HEK293 (cell line): Measurements from ENCODE around the gene KRT20.

Source experiments
- CTCF ChIA-PET: fragments of 350-600 bp; formaldehyde crosslinking; extraction: SDS; loops from one replicate; lab custom pipeline; 2021; ENCODE audit warnings: antibody characterized with exemption; lab: Yijun Ruan, JAX
- POLR2A ChIA-PET: fragments of 300-600 bp; formaldehyde crosslinking; extraction: SDS; loops from one replicate; lab custom pipeline; 2020; ENCODE audit warnings: antibody characterized with exemption, inconsistent platforms; lab: Yijun Ruan, JAX
- H3K27ac ChIP-seq: fragments of 200-500 bp; sonication (Bioruptor generic); 2 replicates; pipeline ENCODE4 v1.5.1; 2014; ENCODE audit warnings: low read depth, low read length, control low read depth, inconsistent platforms; ENCODE audit errors: extremely low read depth
- H3K36me3 ChIP-seq, 2 experiments: fragments of 200-500 bp in 1 of 2; sonication (Bioruptor generic) in 1 of 2; 1 replicate in 1 of 2; 2 replicates in 1 of 2; pipeline ENCODE4 v1.5.1; 2014 to 2017; ENCODE audit warnings: inconsistent platforms in 2 of 2, low read length in 2 of 2; ENCODE audit not compliant: control insufficient read depth in 2 of 2, insufficient read depth in 1 of 2
- H3K4me1 ChIP-seq: fragments of 200-500 bp; sonication (Bioruptor generic); 2 replicates; pipeline ENCODE4 v1.5.1; 2014; ENCODE audit warnings: mild to moderate bottlenecking, low read length, inconsistent platforms; ENCODE audit not compliant: control insufficient read depth, insufficient read depth
- H3K4me3 ChIP-seq: 2 replicates; pipeline ENCODE4 v1.5.1; 2011; ENCODE audit warnings: low read depth, mild to moderate bottlenecking, control low read depth, low read length, moderate library complexity
- H3K9me3 ChIP-seq: fragments of 200-500 bp; sonication (Bioruptor generic); 2 replicates; pipeline ENCODE4 v1.5.1; 2014; ENCODE audit warnings: low read depth, low read length, inconsistent platforms; ENCODE audit not compliant: control insufficient read depth, insufficient read depth
- GLI2 ChIP-seq: fragments of 450-650 bp; formaldehyde crosslinking; IDR thresholded peaks from 2 replicates; pipeline ENCODE4; 2017; ENCODE audit warnings: missing biosample characterization, missing genetic modification characterization, low read depth, borderline replicate concordance
- MZF1 ChIP-seq: fragments of 450-650 bp; formaldehyde crosslinking; IDR thresholded peaks from 2 replicates; pipeline ENCODE4 v1.5.1; 2017; ENCODE audit warnings: missing biosample characterization, missing genetic modification characterization, borderline replicate concordance
- SALL2 ChIP-seq: fragments of 450-650 bp; formaldehyde crosslinking; IDR thresholded peaks from 2 replicates; pipeline ENCODE4 v1.5.0; 2017; ENCODE audit warnings: missing biosample characterization, mild to moderate bottlenecking, missing genetic modification characterization, borderline replicate concordance
- TRIM28 ChIP-seq: IDR thresholded peaks from 2 replicates; pipeline ENCODE4 v1.6.1; 2011; ENCODE audit warnings: low read length, control low read depth, borderline replicate concordance
- ZBTB21 ChIP-seq: fragments of 450-650 bp; formaldehyde crosslinking; IDR thresholded peaks from 2 replicates; pipeline ENCODE4 v1.5.1; 2017; ENCODE audit warnings: missing biosample characterization, missing genetic modification characterization
- ZBTB7A ChIP-seq: fragments of 450-650 bp; formaldehyde crosslinking; IDR thresholded peaks from 2 replicates; pipeline ENCODE4 v1.5.1; 2016; ENCODE audit warnings: low read depth, missing biosample characterization, missing genetic modification characterization
- ZNF146 ChIP-seq: fragments of 450-650 bp; formaldehyde crosslinking; IDR thresholded peaks from 2 replicates; pipeline ENCODE4 v1.5.1; 2016; ENCODE audit warnings: missing biosample characterization, missing genetic modification characterization
- ZNF155 ChIP-seq: fragments of 450-650 bp; formaldehyde crosslinking; IDR thresholded peaks from 2 replicates; pipeline ENCODE4 v1.5.1; 2016; ENCODE audit warnings: missing biosample characterization, missing genetic modification characterization
- ZNF175 ChIP-seq: fragments of 450-650 bp; formaldehyde crosslinking; IDR thresholded peaks from 2 replicates; pipeline ENCODE4 v1.5.1; 2016; ENCODE audit warnings: missing biosample characterization, missing genetic modification characterization
- ZNF324 ChIP-seq: fragments of 450-650 bp; formaldehyde crosslinking; IDR thresholded peaks from 2 replicates; pipeline ENCODE4 v1.5.1; 2016; ENCODE audit warnings: missing biosample characterization, missing genetic modification characterization
- ZNF521 ChIP-seq: fragments of 450-650 bp; formaldehyde crosslinking; IDR thresholded peaks from 2 replicates; pipeline ENCODE4 v1.5.1; 2017; ENCODE audit warnings: missing biosample characterization, mild to moderate bottlenecking, missing genetic modification characterization
- ZNF560 ChIP-seq: fragments of 450-650 bp; formaldehyde crosslinking; IDR thresholded peaks from 2 replicates; pipeline ENCODE4 v1.5.1; 2017; ENCODE audit warnings: missing biosample characterization, missing genetic modification characterization, borderline replicate concordance
- ZNF658 ChIP-seq: fragments of 450-650 bp; formaldehyde crosslinking; IDR thresholded peaks from 2 replicates; pipeline ENCODE4; 2016; ENCODE audit warnings: missing biosample characterization, missing genetic modification characterization
- ZSCAN23 ChIP-seq: fragments of 450-650 bp; formaldehyde crosslinking; IDR thresholded peaks from 2 replicates; pipeline ENCODE4 v1.5.1; 2016; ENCODE audit warnings: missing biosample characterization, missing genetic modification characterization
- TF ChIP-seq, protein P1 (sequence below): fragments of 450-650 bp; formaldehyde crosslinking; IDR thresholded peaks from 2 replicates; pipeline ENCODE4 v1.5.1; 2016; ENCODE audit warnings: missing biosample characterization, missing genetic modification characterization
- TF ChIP-seq, protein P2 (sequence below): fragments of 450-650 bp; formaldehyde crosslinking; IDR thresholded peaks from 2 replicates; pipeline ENCODE4 v1.5.1; 2016; ENCODE audit warnings: missing biosample characterization, missing genetic modification characterization
- TF ChIP-seq, protein P3 (sequence below): fragments of 450-650 bp; formaldehyde crosslinking; conservative IDR thresholded peaks from 2 replicates; pipeline ENCODE4 v1.5.1; 2016; ENCODE audit warnings: low read depth, missing biosample characterization, missing genetic modification characterization
- TF ChIP-seq, protein P4 (sequence below): fragments of 450-650 bp; formaldehyde crosslinking; IDR thresholded peaks from 2 replicates; pipeline ENCODE4 v1.5.1; 2016; ENCODE audit warnings: missing biosample characterization, missing genetic modification characterization
- TF ChIP-seq, protein P5 (sequence below): fragments of 450-650 bp; formaldehyde crosslinking; IDR thresholded peaks from 2 replicates; pipeline ENCODE4 v1.5.1; 2016; ENCODE audit warnings: missing biosample characterization, missing genetic modification characterization, borderline replicate concordance

Gene KRT20

GRCh38 chr17:40844671-40845107, 40.4 kb downstream of the KRT20 start:
- ChIA-PET POLR2A (no interaction called here), CTCF (interaction anchor here (0.5 to 1.8 kb wide), 7 partner anchors 12 to 818 kb away, joined by 3 to 12 read pairs (median 4); no protein-coding TSS in a partner anchor)
- TF ChIP-seq ZNF146 (tag by site-specific recombination) (no peak), ZNF658 (tag by site-specific recombination) (no peak), ZBTB7A (tag by site-specific recombination) (no peak), SALL2 (tag by site-specific recombination) (no peak), ZSCAN23 (tag by site-specific recombination) (no peak), ZNF324 (tag by site-specific recombination) (no peak), ZNF155 (tag by site-specific recombination) (no peak), MZF1 (no peak), TRIM28 (no peak), ZNF175 (tag by site-specific recombination) (no peak), ZBTB21 (tag by site-specific recombination) (no peak), ZNF521 (no peak), ZNF560 (tag by site-specific recombination) (no peak), GLI2 (tag by site-specific recombination) (no peak)
- TF ChIP-seq, protein P1, sequence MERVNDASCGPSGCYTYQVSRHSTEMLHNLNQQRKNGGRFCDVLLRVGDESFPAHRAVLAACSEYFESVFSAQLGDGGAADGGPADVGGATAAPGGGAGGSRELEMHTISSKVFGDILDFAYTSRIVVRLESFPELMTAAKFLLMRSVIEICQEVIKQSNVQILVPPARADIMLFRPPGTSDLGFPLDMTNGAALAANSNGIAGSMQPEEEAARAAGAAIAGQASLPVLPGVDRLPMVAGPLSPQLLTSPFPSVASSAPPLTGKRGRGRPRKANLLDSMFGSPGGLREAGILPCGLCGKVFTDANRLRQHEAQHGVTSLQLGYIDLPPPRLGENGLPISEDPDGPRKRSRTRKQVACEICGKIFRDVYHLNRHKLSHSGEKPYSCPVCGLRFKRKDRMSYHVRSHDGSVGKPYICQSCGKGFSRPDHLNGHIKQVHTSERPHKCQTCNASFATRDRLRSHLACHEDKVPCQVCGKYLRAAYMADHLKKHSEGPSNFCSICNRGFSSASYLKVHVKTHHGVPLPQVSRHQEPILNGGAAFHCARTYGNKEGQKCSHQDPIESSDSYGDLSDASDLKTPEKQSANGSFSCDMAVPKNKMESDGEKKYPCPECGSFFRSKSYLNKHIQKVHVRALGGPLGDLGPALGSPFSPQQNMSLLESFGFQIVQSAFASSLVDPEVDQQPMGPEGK (tag by site-specific recombination), result no peak
- TF ChIP-seq, protein P2, sequence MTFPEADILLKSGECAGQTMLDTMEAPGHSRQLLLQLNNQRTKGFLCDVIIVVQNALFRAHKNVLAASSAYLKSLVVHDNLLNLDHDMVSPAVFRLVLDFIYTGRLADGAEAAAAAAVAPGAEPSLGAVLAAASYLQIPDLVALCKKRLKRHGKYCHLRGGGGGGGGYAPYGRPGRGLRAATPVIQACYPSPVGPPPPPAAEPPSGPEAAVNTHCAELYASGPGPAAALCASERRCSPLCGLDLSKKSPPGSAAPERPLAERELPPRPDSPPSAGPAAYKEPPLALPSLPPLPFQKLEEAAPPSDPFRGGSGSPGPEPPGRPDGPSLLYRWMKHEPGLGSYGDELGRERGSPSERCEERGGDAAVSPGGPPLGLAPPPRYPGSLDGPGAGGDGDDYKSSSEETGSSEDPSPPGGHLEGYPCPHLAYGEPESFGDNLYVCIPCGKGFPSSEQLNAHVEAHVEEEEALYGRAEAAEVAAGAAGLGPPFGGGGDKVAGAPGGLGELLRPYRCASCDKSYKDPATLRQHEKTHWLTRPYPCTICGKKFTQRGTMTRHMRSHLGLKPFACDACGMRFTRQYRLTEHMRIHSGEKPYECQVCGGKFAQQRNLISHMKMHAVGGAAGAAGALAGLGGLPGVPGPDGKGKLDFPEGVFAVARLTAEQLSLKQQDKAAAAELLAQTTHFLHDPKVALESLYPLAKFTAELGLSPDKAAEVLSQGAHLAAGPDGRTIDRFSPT (tag by site-specific recombination), result no peak
- TF ChIP-seq, protein P3, sequence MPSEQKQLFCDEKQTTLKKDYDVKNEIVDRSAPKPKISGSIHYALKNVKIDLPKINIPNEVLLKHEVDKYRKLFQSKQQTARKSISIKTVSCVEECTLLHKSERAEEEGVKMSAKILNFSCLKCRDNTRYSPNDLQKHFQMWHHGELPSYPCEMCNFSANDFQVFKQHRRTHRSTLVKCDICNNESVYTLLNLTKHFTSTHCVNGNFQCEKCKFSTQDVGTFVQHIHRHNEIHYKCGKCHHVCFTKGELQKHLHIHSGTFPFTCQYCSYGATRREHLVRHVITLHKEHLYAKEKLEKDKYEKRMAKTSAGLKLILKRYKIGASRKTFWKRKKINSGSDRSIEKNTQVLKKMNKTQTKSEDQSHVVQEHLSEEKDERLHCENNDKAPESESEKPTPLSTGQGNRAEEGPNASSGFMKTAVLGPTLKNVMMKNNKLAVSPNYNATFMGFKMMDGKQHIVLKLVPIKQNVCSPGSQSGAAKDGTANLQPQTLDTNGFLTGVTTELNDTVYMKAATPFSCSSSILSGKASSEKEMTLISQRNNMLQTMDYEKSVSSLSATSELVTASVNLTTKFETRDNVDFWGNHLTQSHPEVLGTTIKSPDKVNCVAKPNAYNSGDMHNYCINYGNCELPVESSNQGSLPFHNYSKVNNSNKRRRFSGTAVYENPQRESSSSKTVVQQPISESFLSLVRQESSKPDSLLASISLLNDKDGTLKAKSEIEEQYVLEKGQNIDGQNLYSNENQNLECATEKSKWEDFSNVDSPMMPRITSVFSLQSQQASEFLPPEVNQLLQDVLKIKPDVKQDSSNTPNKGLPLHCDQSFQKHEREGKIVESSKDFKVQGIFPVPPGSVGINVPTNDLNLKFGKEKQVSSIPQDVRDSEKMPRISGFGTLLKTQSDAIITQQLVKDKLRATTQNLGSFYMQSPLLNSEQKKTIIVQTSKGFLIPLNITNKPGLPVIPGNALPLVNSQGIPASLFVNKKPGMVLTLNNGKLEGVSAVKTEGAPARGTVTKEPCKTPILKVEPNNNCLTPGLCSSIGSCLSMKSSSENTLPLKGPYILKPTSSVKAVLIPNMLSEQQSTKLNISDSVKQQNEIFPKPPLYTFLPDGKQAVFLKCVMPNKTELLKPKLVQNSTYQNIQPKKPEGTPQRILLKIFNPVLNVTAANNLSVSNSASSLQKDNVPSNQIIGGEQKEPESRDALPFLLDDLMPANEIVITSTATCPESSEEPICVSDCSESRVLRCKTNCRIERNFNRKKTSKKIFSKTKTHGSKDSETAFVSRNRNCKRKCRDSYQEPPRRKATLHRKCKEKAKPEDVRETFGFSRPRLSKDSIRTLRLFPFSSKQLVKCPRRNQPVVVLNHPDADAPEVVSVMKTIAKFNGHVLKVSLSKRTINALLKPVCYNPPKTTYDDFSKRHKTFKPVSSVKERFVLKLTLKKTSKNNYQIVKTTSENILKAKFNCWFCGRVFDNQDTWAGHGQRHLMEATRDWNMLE (tag by site-specific recombination), result no peak
- TF ChIP-seq, protein P4, sequence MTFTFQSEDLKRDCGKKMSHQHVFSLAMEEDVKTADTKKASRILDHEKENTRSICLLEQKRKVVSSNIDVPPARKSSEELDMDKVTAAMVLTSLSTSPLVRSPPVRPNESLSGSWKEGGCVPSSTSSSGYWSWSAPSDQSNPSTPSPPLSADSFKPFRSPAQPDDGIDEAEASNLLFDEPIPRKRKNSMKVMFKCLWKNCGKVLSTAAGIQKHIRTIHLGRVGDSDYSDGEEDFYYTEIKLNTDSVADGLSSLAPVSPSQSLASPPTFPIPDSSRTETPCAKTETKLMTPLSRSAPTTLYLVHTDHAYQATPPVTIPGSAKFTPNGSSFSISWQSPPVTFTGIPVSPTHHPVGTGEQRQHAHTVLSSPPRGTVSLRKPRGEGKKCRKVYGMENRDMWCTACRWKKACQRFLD, result no peak
- TF ChIP-seq, protein P5, sequence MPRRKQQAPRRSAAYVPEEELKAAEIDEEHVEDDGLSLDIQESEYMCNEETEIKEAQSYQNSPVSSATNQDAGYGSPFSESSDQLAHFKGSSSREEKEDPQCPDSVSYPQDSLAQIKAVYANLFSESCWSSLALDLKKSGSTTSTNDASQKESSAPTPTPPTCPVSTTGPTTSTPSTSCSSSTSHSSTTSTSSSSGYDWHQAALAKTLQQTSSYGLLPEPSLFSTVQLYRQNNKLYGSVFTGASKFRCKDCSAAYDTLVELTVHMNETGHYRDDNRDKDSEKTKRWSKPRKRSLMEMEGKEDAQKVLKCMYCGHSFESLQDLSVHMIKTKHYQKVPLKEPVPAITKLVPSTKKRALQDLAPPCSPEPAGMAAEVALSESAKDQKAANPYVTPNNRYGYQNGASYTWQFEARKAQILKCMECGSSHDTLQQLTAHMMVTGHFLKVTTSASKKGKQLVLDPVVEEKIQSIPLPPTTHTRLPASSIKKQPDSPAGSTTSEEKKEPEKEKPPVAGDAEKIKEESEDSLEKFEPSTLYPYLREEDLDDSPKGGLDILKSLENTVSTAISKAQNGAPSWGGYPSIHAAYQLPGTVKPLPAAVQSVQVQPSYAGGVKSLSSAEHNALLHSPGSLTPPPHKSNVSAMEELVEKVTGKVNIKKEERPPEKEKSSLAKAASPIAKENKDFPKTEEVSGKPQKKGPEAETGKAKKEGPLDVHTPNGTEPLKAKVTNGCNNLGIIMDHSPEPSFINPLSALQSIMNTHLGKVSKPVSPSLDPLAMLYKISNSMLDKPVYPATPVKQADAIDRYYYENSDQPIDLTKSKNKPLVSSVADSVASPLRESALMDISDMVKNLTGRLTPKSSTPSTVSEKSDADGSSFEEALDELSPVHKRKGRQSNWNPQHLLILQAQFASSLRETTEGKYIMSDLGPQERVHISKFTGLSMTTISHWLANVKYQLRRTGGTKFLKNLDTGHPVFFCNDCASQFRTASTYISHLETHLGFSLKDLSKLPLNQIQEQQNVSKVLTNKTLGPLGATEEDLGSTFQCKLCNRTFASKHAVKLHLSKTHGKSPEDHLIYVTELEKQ (tag by site-specific recombination), result no peak

More at GRCh38 chr17:40844671-40845107, 40.4 kb downstream of the KRT20 start:
- Histone ChIP-seq H3K4me1 (no peaks in the 10 kb centered on the region), H3K4me3 (no peak overlapping the region), H3K36me3 (no peaks in the 10 kb centered on the region), H3K27ac (no peak overlapping the region), H3K9me3 (no peaks in the 10 kb centered on the region)
